Activated CD4-positive, CD25-positive, alpha-beta regulatory T cell (primary cell): ENCODE results near the gene TTC32.
"Not testable (repeated sequence)": the region's sequence is repeated elsewhere in the genome, so short reads cannot be mapped to it uniquely, and the experiment has no call there.

ENCODE experiments used
- DNase-seq, 4 experiments: peaks; one replicate each; lab custom pipeline; 2025; lab: John Stamatoyannopoulos, UW

The TTC32 gene

DNA sequence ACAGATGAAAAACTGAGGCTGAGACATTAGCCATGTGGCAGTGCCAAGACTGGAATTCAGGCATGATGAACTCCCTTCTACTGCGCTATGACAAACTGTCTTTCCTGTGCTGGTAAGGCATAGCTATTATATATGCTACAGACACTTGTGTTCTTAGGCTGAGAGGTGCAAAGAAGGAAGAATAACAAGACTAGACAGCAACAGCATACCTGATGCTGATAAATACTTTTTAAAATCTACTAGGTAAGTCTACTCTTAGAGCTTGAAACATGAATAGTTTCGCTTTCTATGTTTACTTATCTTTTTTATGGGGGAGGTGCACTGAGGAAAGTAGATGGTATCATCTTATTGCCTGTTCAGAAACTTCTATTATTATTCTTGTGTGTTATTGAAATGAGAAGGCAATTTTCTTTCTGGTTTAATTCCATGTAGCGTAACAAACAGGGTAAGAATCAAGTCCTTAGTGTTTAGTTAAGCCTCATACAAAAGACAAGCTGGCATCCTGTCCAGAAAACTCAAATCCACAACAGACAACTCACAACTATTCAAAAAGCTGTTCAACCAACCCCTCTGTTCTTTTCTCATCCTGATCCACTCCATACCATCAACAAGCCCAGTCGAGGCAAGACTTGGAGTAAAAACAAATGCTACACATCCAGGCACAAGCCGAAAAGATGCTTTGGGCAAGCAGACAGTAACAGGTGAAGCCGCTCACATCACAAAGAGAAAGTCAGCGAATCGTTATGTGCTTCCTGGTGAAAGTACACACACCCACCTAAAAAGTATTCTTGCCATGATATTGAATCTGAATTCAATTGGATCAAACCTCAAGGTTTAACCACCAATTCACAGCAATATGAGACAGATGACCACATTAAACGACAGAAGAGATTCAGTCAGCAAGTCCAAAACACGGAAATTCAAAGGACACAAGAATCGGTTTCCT is 1.5 kb downstream of the TTC32 start:
- DNase-seq: no peak

DNA sequence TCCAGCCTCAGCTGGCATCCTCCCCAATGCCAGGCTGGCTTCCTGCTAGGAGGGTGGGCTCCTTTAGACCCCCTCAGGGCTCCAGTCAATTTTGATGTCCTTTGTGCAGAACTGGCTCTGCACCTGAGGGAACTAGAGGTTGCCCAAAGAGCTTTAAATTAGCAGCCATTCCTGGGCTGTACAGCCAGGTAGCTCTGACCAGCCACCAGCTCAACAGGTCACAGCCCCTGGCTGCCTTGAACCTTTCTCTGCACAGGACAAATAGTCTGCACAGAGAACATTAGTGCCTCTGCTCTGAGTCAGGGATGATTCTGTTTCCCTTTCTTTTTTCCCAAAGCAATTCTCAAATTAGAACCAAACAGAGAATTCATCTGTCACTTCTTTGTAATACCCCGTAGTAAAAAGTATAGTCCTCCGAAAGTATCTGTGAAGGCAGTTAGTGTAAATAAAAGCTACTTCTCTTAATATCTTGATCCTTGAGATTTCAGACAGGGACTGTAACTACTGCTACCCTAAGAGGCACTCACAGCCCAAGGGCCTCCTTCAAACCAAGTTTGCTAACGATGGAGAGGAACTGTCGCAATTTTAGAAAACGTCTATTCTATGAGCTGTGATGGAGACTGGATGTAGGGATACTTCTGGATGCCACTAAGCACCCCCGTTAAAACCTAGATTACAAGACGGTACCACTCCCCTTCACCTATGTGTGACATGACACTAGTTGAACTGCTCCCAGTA is 3.0 kb downstream of the TTC32 start:
- DNase-seq: no peak

DNA sequence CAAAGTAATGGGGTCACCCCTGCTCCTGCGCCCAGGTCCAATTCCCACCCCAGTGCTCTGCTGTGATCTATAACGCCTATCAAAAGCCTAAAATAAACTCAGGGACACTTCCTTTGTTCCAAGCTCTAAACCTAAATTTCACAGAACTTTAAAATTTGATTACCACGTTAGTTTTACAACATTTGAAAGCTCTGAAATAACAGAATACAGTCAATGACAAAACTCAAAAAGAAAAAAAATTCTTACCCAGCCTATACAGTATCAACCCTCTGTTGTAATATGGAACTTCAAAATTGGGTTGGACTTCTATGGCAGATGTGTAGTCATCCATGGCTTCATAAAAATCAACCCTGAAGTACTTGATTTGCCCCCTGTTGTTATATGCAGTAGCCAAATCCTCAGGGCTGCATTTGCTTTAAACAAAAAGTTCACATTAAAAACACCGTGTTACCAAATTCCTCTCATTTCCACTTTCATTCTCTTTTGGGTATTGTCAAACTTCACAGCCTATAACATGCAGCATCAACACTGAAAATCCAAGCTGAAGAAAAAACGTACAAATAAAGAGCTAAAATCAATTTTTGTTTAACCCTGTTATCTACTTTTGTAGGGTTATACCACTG is 4.0 kb downstream of the TTC32 start:
- no peak for DNase-seq

DNA sequence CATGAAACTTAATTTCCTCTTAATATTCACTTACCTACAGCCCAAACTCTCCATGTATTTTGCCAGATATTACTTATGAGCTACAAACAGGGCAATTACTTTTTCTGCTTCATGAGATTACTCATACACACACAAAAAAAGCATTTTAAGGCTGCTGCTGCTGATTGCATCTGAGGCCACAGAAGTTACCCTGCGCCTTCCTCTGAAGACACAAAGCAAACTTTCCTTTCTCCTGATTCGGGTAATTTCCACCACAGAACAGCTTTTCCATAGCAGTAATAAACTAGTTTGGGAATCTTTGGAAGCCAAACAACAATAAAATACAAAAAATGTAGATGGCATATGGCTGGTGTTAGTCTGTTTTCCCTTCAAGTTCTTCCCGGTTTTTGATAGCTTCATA is 6.2 kb downstream of the TTC32 start:
- DNase-seq: no peak

DNA sequence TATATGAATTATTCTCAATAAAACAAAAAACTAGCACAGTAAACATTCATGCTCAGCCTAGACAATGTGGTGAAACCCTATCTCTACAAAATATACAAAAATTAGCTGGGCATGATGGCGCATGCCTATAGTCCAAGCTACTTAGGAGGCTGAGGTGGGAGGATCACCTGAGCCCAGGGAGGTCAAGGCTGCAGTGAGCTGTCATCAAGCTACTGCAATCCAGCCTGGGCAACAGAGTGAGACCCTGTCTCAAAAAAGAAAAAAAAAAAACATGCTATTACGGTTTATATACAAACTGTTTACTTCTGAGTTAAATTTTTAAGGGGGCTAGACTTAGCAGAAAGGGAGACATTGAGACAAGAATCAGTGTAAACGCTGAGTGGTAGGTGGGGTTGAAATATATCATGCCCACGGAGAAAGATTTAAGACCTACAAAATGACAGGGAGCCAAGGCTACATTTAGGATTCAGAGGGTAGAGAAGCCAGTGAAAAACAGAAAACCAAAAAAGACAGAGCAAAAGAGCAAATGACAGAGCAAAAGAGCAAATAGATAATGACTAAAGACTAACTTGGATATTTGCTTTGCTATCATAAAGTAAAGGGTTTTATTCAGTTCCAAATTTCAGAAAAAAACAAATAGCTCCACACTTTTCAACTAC is 7.5 kb downstream of the TTC32 start:
- no peak for DNase-seq

DNA sequence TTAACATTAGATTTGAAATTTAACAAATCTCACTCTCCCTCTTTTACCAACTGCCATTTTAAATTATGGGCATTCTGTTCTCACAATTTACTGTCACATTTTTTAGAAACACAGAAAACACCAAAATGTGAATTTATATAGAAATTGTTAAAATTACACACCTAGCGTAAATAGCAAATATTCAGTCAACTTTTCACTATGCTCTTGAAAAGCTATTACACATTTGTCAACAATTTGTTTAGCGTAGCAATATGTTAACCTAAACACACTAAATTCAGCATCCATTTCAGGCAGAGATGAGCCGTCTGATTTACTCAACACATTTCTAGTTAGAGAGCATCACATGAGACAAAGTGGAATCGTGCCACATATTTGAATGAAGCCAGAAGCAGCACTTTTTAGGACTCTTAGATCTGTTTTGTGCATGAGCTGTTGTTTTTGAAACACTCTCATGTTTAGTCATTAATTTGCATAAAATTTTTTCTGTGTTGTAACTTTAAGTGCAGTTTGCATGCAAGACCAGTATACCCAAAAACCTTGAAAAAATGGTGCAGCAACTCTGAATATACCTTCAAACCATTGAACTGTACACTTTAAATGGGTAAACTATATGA is 8.2 kb downstream of the TTC32 start:
- no peak for DNase-seq

DNA sequence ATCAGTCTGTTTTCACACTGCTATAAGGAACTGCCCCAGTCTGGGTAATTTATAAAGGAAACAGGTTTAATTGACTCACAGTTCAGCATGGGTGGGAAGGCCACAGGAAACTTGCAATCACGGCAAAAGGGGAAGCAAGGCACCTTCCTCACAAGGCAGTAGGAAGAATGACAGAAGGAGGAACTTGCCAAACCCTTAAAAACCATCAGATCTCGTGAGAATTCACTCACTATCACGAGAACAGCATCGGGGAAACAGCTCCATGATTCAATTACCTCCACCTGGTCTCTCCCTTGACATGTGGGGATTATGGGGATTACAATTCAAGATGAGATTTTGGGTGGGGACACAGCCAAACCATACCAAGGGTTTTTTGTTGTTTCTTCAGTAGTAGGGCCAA is 9.8 kb downstream of the TTC32 start:
- not testable (repeated sequence) for DNase-seq

DNA sequence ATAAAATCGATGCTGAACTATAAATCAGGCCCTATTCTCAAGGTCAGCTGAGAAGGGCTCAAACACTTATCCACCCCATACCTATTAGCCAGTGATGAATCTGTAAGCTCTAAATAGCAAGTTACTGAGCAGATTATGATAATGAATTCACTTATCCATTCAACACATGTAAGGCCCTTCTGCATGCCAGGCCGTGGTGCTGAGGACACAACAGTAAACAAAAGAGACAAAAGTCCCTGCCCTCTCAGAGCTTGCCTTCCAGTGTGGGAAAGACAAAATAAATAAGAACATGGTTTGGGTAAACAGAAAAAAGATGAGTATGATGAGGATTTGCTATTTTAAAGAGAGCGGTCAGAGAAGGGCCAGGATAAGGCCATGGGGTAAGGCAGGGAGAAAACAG is 11.7 kb downstream of the TTC32 start:
- DNase-seq: no peak

DNA sequence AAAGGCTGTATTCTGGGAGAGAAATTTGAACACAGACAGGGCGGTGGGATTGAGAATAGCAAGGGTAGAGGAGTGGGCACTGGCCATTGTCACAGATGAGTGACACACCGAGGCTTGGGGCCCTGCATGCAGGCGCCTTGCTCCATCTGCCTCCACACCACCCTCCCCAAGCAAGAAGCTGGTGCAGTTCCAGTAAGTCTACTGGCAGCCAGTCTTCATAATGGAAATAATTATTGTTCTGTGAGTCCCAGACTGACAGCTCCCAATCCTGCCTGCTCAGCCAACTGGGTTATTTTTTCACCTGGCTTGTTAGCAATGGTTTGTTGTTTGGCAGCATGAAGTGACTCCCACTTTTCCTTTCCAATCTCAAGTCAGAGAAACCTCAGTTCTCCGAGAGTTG is 13.0 kb downstream of the TTC32 start:
- no peak for DNase-seq

DNA sequence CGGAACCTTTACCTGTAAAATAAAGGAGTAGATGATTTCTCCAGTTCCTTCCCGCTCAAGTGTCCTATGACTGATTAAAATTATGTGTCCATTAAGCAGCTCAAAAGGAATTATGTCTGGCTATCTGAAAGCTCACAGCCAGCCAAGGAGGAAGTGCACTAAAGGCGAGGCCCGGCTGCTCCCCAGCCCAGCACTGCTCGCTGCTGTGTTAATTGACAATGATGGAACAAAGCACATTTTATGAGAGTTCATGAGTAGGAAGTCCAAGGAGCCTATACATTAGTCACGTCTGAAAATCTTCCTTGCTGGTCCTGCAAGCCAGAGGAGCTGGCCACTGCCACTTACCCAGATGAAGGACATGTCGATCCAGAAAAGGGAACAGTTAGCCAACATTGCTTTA is 14.3 kb downstream of the TTC32 start:
- DNase-seq: no peak

DNA sequence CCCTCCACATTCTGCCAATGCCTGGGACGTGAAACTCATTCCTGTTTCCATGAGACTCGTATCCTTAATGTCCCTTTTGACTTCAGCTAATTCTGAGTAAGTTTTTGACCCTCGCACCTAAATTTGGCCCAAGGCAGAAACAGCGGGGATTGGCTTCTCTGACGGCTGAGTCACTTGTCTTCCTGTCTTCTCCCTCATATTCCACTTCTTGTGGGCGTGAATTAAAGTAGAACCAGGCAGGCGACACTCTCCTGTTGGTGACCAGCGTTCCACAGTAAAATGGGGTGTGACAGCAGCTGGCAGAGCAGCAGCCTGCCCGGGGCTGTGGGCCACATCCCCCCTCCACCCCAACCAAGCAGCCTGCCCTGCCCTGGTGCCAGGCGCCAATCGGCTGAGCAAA is 15.5 kb downstream of the TTC32 start:
- DNase-seq: no peak

DNA sequence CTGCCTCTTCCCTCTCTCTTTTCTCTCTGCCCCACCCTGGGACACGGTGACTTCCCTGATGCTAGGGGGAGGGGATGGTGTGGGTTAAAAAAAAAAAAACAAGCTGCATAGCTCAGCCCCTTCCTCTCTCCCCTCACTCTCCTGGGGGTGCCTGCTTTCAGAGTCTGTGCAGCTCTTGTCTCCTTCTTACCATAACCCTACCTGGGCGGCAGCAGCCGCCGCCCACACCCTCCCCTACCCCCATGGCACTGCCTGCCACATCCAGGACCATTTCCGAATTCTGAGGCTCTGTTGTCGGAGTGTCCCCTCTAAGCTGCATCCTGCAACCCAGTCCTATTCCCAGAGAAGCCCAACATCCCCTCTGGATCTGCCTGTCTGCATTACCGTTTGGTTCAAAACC is 16.0 kb downstream of the TTC32 start:
- no peak for DNase-seq

DNA sequence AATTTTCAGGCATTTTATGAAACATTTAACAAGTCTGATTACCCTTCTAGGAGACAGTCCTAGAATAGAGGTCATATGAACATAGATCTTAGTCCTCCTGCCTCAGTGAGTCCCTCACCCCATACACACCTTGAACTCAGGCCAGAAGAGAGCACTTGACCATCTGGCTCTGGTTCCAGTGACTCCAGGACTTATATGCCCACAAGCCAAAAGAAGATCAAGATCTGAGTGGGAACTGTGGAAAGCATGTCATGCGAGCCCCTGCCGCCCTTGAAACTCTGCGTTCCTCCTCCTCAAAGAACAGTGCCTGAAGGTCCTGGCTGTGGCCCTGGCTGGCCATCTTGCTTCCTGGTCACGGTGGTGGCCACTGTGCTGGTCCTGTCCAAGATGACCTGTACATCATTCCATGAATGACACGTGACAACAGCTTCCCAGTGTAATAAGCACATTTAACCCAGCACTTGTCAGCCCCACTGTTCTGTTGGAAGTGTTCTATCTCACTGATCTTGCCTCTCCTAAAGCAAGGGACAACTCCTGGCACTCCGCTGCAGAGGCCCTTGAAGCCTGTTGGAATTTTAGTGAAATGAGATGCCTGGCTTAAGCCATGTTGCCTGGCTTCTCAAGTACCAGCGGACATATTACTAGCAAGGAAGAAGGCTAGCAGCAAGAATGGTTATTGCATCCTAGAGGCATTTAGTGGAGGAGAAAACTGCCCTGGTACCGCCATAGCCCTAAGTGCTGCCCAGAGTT is 17.6 kb downstream of the TTC32 start:
- no peak for DNase-seq

DNA sequence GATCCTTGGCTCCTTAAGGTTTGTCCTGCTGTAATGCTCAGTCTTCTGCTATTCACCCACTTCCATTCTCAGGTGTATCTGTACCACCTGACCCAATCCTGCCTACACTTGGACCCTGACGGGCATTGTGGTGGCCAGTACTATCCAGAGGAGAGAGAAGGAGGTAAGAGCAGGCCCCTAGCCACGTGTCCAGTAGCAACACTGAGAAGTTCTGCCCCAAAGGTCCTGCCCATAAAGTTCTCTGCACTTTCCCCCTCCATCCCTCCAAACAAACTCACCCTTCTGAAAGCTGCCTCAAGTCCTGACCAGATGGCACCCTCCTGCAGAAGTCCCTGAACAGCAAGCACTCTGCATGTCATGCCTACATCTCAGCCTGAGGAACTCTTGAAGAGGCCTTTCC is 18.3 kb downstream of the TTC32 start:
- DNase-seq: no peak

DNA sequence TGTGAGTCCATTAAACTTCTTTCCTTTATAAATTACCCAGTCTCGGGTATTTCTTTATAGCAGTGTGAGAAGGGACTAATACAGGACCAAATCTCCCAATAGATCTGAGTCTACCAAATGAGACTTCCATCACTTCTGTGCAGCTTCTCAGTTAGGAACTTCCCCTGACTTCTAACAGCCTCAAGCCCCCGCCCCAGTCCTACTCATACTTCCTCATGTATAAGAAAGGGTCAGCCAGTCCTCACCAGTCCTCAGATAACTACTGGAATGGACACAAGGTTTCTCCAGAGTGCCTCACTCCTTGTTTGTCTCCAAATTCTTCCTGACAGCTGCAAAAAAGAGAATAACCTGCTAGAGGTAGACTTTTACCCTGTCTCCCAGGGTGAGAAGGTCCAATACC is 19.5 kb downstream of the TTC32 start:
- no peak for DNase-seq

DNA sequence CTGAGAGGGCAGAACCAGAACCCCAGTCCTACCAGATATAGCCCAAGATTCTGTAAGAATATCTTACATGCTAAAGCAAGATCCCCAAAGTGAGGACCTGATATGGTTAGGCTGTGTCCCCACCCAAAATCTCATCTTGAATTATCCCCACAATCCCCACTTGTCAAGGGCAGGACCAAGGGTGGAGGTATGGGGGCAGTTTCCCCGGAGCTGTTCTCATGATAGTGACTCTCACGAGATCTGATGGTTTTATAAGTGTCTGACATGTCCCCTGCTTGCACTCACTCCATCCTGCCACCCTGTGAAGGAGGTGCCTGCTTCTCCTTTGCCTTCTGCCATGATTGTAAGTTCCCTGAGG is 19.9 kb downstream of the TTC32 start:
- no peak for DNase-seq

DNA sequence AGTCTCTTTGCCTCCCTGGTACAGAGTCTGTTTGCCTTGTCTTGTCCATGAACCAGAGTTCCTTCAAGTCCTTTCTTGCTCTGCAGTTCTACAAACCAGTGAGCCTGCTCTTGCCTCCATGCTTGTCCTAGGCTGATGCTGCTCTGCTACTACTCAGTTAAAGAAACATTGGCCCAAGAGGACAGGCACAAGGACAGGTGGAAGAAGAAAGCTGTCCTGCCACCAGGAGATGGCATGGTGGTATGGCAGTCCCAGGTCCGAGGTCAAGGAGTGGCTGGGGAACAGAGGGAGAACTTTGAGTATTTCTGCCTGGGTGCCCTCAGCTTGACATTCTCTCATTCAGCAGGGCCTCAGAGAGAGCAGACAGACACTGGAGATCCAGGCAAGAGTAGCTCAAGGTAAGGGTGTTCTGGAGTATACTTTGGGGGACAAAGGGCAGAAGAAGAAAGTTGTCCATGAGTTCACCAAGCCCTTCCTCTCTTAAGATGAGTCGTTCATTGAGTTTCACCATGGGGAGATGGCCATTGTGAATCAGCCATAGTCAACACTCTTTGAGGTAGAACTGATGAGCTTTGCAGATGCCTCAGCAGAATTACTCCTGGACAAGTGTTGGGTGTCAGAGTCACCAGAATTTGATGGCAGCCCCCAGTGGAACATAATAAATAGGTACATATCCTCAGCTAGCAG is 20.4 kb downstream of the TTC32 start:
- DNase-seq: no peak

DNA sequence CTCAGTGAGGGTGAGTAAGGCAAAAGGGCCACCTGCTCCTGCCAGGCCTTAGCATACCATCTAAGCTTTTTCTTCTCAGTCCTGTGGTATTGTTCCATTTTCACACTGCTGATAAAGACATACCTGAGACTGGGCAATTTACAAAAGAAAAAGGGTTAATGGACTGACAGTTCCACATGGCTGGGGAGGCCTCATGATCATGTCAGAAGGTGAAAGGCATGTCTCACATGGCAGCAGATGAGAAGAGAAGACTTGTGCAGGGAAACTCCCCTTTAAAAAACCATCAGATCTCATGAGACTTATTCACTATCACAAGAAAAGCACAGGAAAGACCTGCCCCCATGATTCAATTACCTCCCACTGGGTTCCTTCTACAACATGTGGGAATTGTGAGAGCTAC is 21.6 kb downstream of the TTC32 start:
- not testable (repeated sequence) for DNase-seq

DNA sequence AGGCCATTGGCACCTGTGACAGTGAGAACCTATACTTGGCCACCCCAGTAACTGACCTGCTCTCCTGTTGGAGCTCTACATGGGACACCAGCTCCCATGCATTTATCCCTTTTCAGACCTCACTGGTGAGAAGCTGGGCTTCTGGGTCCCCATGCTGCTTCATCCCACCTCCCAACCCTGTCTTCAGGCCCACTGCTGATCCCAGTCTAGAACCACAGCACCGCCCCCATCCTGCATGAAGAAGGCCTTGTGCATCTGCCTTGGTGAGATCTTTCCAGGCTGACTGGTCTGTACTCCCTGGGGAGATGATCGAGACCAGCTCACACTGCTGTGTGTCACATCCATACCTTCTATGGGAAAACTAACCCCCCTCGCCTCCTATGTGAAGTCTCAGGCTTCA is 22.7 kb downstream of the TTC32 start:
- no peak for DNase-seq

DNA sequence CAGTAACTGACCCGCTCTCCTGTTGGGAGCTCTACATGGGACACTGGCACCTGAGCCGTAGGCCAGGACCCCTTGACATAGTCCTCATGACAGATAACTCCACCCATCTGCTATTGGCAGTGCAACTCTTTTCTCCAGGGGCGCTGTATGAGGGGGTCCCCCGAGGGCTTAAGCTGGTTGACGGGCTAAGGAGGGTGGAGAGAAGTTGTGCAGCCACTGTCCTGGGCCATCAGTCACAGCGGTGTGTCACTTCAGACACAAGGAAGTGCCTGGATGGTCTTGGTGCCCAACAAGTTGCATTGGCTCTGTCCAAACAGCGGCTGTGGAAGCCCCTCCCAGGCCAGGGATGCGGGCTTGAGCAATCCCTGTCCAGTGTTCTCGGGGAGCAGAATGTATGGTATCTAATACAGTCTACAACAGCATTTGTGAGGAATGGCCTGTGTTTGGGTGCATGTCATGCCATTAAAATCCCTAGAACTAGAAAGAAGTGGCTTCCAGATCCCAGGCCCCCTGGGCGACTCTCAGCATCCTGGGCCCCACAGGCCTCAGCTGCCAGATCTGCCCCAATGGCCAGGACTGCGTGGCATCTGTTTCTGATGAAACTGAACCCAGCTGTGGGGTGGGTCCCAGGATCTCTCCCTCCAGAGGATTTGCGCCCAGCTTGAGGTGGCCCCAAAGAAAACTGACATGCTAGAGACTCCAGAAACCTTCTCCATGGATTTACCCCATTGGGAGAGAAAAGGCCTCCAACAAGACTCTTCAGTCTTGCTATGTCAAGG is 23.3 kb downstream of the TTC32 start:
- no peak for DNase-seq
